MV-4-11 (cell line): ENCODE data around the gene FHOD3.
"Not testable (repeated sequence)": the region's sequence is repeated elsewhere in the genome, so short reads cannot be mapped to it uniquely, and the experiment has no call there.

Experiments used
- DNase-seq: peaks from one replicate; lab custom pipeline; 2025; lab: John Stamatoyannopoulos, UW

Gene FHOD3

GRCh38 chr18:36451454-36452251, 154.1 kb downstream of the FHOD3 start:
- DNase-seq: no peak

GRCh38 chr18:36454245-36454644, 156.7 kb downstream of the FHOD3 start:
- no peak for DNase-seq

- DNase-seq: no peak
Measured at GRCh38 chr18:36454848-36455458, 157.4 kb downstream of the FHOD3 start.

GRCh38 chr18:36455931-36456330, 158.4 kb downstream of the FHOD3 start:
- DNase-seq: no peak

- no peak for DNase-seq
Measured at GRCh38 chr18:36456622-36457021, 159.1 kb downstream of the FHOD3 start.

GRCh38 chr18:36457683-36458082, 160.2 kb downstream of the FHOD3 start:
- DNase-seq: no peak

GRCh38 chr18:36458306-36458705, 160.8 kb downstream of the FHOD3 start:
- no peak for DNase-seq

- no peak for DNase-seq
Measured at GRCh38 chr18:36459203-36459602, 161.7 kb downstream of the FHOD3 start.

GRCh38 chr18:36459786-36460185, 162.3 kb downstream of the FHOD3 start:
- no peak for DNase-seq

GRCh38 chr18:36460324-36460850, 162.9 kb downstream of the FHOD3 start:
- no peak for DNase-seq

- no peak for DNase-seq
Measured at GRCh38 chr18:36460854-36461253, 163.3 kb downstream of the FHOD3 start.

GRCh38 chr18:36461551-36461987, 164.1 kb downstream of the FHOD3 start:
- no peak for DNase-seq

- DNase-seq: not testable (repeated sequence)
Measured at GRCh38 chr18:36463516-36463915, 166.0 kb downstream of the FHOD3 start.

GRCh38 chr18:36464126-36464651, 166.7 kb downstream of the FHOD3 start:
- no peak for DNase-seq

GRCh38 chr18:36465276-36465675, 167.8 kb downstream of the FHOD3 start:
- no peak for DNase-seq

- no peak for DNase-seq
Measured at GRCh38 chr18:36465970-36466369, 168.5 kb downstream of the FHOD3 start.

- DNase-seq: no peak
Measured at GRCh38 chr18:36467614-36468013, 170.1 kb downstream of the FHOD3 start.

- DNase-seq: no peak
Measured at GRCh38 chr18:36468161-36468560, 170.6 kb downstream of the FHOD3 start.

GRCh38 chr18:36469461-36469860, 171.9 kb downstream of the FHOD3 start:
- DNase-seq: no peak

GRCh38 chr18:36470896-36471295, 173.4 kb downstream of the FHOD3 start:
- DNase-seq: no peak

GRCh38 chr18:36471393-36471792, 173.9 kb downstream of the FHOD3 start:
- no peak for DNase-seq

GRCh38 chr18:36476433-36476832, 178.9 kb downstream of the FHOD3 start:
- DNase-seq: no peak

- DNase-seq: no peak
Measured at GRCh38 chr18:36477776-36478175, 180.3 kb downstream of the FHOD3 start.
